ENCODE results near the gene SLCO2A1.

Gene SLCO2A1

GRCh38 chr3:133884054-133884886, 145.5 kb downstream of the SLCO2A1 start:
- no peak for DNase-seq (ENCODE audit: low spot score)

GRCh38 chr3:133883641-133884040, 146.1 kb downstream of the SLCO2A1 start:
- DNase-seq (ENCODE audit: low spot score): no peak

GRCh38 chr3:133882986-133883586, 146.6 kb downstream of the SLCO2A1 start:
- no peak for DNase-seq (ENCODE audit: low spot score)

GRCh38 chr3:133881939-133882825, 147.5 kb downstream of the SLCO2A1 start:
- DNase-seq (ENCODE audit: low spot score): no peak

GRCh38 chr3:133881492-133881891, 148.2 kb downstream of the SLCO2A1 start:
- no peak for DNase-seq (ENCODE audit: low spot score)

- DNase-seq (ENCODE audit: low spot score): no peak
These were observed 148.8 kb downstream of the SLCO2A1 start for GRCh38 chr3:133880886-133881455.

GRCh38 chr3:133880287-133880686, 149.4 kb downstream of the SLCO2A1 start:
- no peak for DNase-seq (ENCODE audit: low spot score)

GRCh38 chr3:133878518-133878917, 151.2 kb downstream of the SLCO2A1 start:
- DNase-seq (ENCODE audit: low spot score): no peak
